Prostate gland (tissue), 2 donors: ENCODE results near the gene F12. TPM values are rescaled to one million over a fixed set of nuclear protein-coding genes. Genes with fewer than 3 reads are reported as not detected.

ENCODE experiments used
- DNase-seq: peaks from one replicate; pipeline ENCODE4 v3.0.0-alpha.2; 2019; ENCODE audit warnings: low spot score
- H3K27ac ChIP-seq, 2 donors: fragments of 200-600 bp; sonication (generic); 2 replicates each; pipeline ENCODE4 v1.5.1; 2017 to 2019
- H3K27me3 ChIP-seq: fragments of 200-600 bp; sonication (generic); replicated peaks from 2 replicates; pipeline ENCODE4 v1.5.1; 2019; ENCODE audit not compliant: insufficient read depth
- H3K36me3 ChIP-seq, 2 donors: fragments of 200-600 bp; sonication (generic); 1 replicate in 1 of 2; 2 replicates in 1 of 2; pipeline versions ENCODE4 v1.5.1 to v1.8.1; 2017 to 2019
- H3K4me1 ChIP-seq: fragments of 200-600 bp; sonication (generic); replicated peaks from 2 replicates; pipeline ENCODE4 v1.5.1; 2019
- H3K4me3 ChIP-seq, 2 donors: fragments of 200-600 bp; sonication (generic); 2 replicates each; pipeline ENCODE4 v1.5.1; 2017 to 2019
- H3K9me3 ChIP-seq: fragments of 200-600 bp; sonication (generic); 2 replicates; pipeline ENCODE4 v1.5.1; 2017
- CTCF ChIP-seq, 4 experiments: fragments of 200-600 bp in 2 of 4; fragments of 450-650 bp in 2 of 4; sonication (generic) in 2 of 4; IDR thresholded peaks; 1 replicate in 3 of 4; 2 replicates in 1 of 4; pipeline ENCODE4 v1.5.1; 2016 to 2019; ENCODE audit warnings: antibody characterized with exemption in 4 of 4, mild to moderate bottlenecking in 2 of 4, moderate library complexity in 2 of 4
- POLR2A ChIP-seq: fragments of 450-650 bp; IDR thresholded peaks from one replicate; pipeline ENCODE4 v1.6.1; 2016; ENCODE audit warnings: antibody characterized with exemption, mild to moderate bottlenecking
- POLR2AphosphoS5 ChIP-seq: sonication (generic); formaldehyde crosslinking; IDR thresholded peaks from one replicate; pipeline ENCODE4 v1.6.1; 2017; ENCODE audit warnings: antibody characterized with exemption
- WGBS: methylation state at CpG from one replicate; pipeline ENCODE4 v1.1.5; 2018; 5-methylcytosine and 5-hydroxymethylcytosine counted together
- intact Hi-C: fragments of 100-400 bp; cut with DNase I; formaldehyde crosslinking; loops from one replicate; pipeline ENCODE4 v1.14.2; 2022
- total RNA-seq, 2 donors: library from RNA; depleted of rRNA; stranded (reverse); fragments of >200 nt; gene quantifications; one replicate each; pipeline ENCODE4 v1.1.0, GENCODE V29; 2016

F12 gene
- total RNA-seq, 2 donors from 2014 or later: 0.74 to 2.6 TPM

GRCh38 chr5:177357146-177357458 lies 52.3 kb downstream of the F12 start:
- no peaks in the 10 kb centered on the region for H3K36me3 ChIP-seq
- H3K4me1 ChIP-seq: no peaks in the 10 kb centered on the region
- DNase-seq: no peak
- intact Hi-C loops: loop anchor here (5.0 kb wide), 1 partner anchor 45 kb away; the partner anchor contains the start of gene MXD3
- 88% methylated on average over 5 of the region's 5 CpGs for WGBS
- H3K27ac ChIP-seq: no peak overlapping the region
- no peaks in the 10 kb centered on the region for H3K27me3 ChIP-seq
- no peak for TF ChIP-seq POLR2AphosphoS5
- no peak for TF ChIP-seq CTCF (IDR thresholded peaks at IDR 0.05)
- TF ChIP-seq POLR2A: no peak
- no peaks in the 10 kb centered on the region for H3K9me3 ChIP-seq
- H3K4me3 ChIP-seq: no peak overlapping the region

- intact Hi-C loops: loop anchor here (5.0 kb wide), 1 partner anchor 44 kb away; the partner anchor contains the start of gene MXD3
- Histone ChIP-seq H3K27me3 (no peaks in the 10 kb centered on the region), H3K9me3 (no peaks in the 10 kb centered on the region), H3K36me3 (no peaks in the 10 kb centered on the region), H3K27ac (no peak overlapping the region), H3K4me3 (no peak overlapping the region), H3K4me1 (no peaks in the 10 kb centered on the region)
- TF ChIP-seq POLR2AphosphoS5: no peak
- no peak for DNase-seq
- WGBS: 80% methylated on average over 3 of the region's 3 CpGs
Observed at GRCh38 chr5:177356746-177357145, 52.6 kb downstream of the F12 start.

- Histone ChIP-seq H3K27me3 (no peaks in the 10 kb centered on the region), H3K4me3 (no peak overlapping the region), H3K9me3 (no peaks in the 10 kb centered on the region), H3K27ac (no peak overlapping the region), H3K36me3 (no peaks in the 10 kb centered on the region), H3K4me1 (no peaks in the 10 kb centered on the region)
- no peak for DNase-seq
- TF ChIP-seq POLR2AphosphoS5: no peak
- no peak for TF ChIP-seq POLR2A
- TF ChIP-seq CTCF (IDR thresholded peaks at IDR 0.05): no peak
- 12% methylated on average over 1 of the region's 1 CpG for WGBS
- intact Hi-C loops: loop anchor here (5.0 kb wide), 1 partner anchor 44 kb away; the partner anchor contains the start of gene MXD3
Observed at GRCh38 chr5:177355868-177356168, 53.5 kb downstream of the F12 start.

- no peaks in the 10 kb centered on the region for H3K27me3 ChIP-seq
- H3K4me1 ChIP-seq: peaks cover 4% of the 10 kb centered on the region
- TF ChIP-seq POLR2A (no peak), POLR2AphosphoS5 (no peak), CTCF (IDR thresholded peaks at IDR 0.05) (no peak)
- H3K36me3 ChIP-seq: no peaks in the 10 kb centered on the region
- intact Hi-C loops: loop anchor here (5.0 kb wide), 1 partner anchor 43 kb away; the partner anchor contains the start of gene MXD3
- 67% methylated on average over 1 of the region's 1 CpG for WGBS
- no peak overlapping the region for H3K4me3 ChIP-seq
- H3K9me3 ChIP-seq: no peaks in the 10 kb centered on the region
- no peak overlapping the region for H3K27ac ChIP-seq
- no peak for DNase-seq
Observed at GRCh38 chr5:177355162-177355867, 54.0 kb downstream of the F12 start.

- DNase-seq: no peak
- Histone ChIP-seq H3K27ac (no peak overlapping the region), H3K27me3 (no peaks in the 10 kb centered on the region), H3K4me1 (peaks cover 9% of the 10 kb centered on the region), H3K36me3 (no peaks in the 10 kb centered on the region), H3K9me3 (no peaks in the 10 kb centered on the region), H3K4me3 (no peak overlapping the region)
- TF ChIP-seq POLR2A (no peak), CTCF (IDR thresholded peaks at IDR 0.05) (no peak), POLR2AphosphoS5 (no peak)
- WGBS: 68% methylated on average over 3 of the region's 3 CpGs
- intact Hi-C loops: loop anchor here (5.0 kb wide), 1 partner anchor 42 kb away; the partner anchor contains the start of gene MXD3
Observed at GRCh38 chr5:177354711-177355110, 54.7 kb downstream of the F12 start.
